ENCODE results near the gene GRM1. TPM values are rescaled to one million over a fixed set of nuclear protein-coding genes. Genes with fewer than 3 reads are reported as not detected.

GRM1 gene
- total RNA-seq, 1 donor from 2014 or later, result 0.05 TPM

- Mint-ChIP-seq H3K27me3 (ENCODE audit: low read depth, unreplicated experiment) (peaks cover 3% of the 10 kb centered on the region), H3K9me3 (ENCODE audit: unreplicated experiment) (no peaks in the 10 kb centered on the region), H3K27ac (ENCODE audit: unreplicated experiment) (no peak overlapping the region), H3K4me1 (ENCODE audit: low read depth, unreplicated experiment) (peaks cover 1% of the 10 kb centered on the region), H3K4me3 (ENCODE audit: unreplicated experiment) (no peak overlapping the region), H3K36me3 (ENCODE audit: low read depth, unreplicated experiment) (no peaks in the 10 kb centered on the region)
- Histone ChIP-seq H3K9me3 (ENCODE audit: insufficient read depth, low read depth, low read length) (no peaks in the 10 kb centered on the region), H3K79me2 (ENCODE audit: insufficient read depth, low read length) (no peaks in the 10 kb centered on the region), H3K9ac (ENCODE audit: low read length) (no peak overlapping the region), H3K27ac (ENCODE audit: low read depth, low read length) (no peak overlapping the region), H2AFZ (ENCODE audit: low read depth, low read length) (no peak overlapping the region), H3K4me1 (ENCODE audit: insufficient read depth, low read length) (no peaks in the 10 kb centered on the region), H3K4me2 (ENCODE audit: low read length) (no peak overlapping the region), H3K27me3 (ENCODE audit: insufficient read depth, low read length) (no peaks in the 10 kb centered on the region), H4K20me1 (ENCODE audit: insufficient read depth, low read length) (no peaks in the 10 kb centered on the region), H3K4me3 (ENCODE audit: insufficient read depth, low read depth, low read length) (no peak overlapping the region), H3K36me3 (ENCODE audit: insufficient read depth, low read length) (no peaks in the 10 kb centered on the region)
- TF ChIP-seq EZH2 (IDR thresholded peaks at IDR 0.05; ENCODE audit: insufficient read depth, low read length) (no peak), CTCF (IDR thresholded peaks at IDR 0.05; ENCODE audit: insufficient read depth, low read depth, low read length) (no peak)
- DNase-seq (ENCODE audit: low read depth) (no peak), FAIRE-seq (no peak)
These were observed 271.7 kb downstream of the GRM1 start for GRCh38 chr6:146300521-146300920.

GRCh38 chr6:146301764-146302163, 272.9 kb downstream of the GRM1 start:
- Mint-ChIP-seq H3K4me1 (ENCODE audit: low read depth, unreplicated experiment) (peaks cover 1% of the 10 kb centered on the region), H3K27me3 (ENCODE audit: low read depth, unreplicated experiment) (peaks cover 3% of the 10 kb centered on the region), H3K27ac (ENCODE audit: unreplicated experiment) (no peak overlapping the region), H3K4me3 (ENCODE audit: unreplicated experiment) (no peak overlapping the region), H3K36me3 (ENCODE audit: low read depth, unreplicated experiment) (no peaks in the 10 kb centered on the region), H3K9me3 (ENCODE audit: unreplicated experiment) (no peaks in the 10 kb centered on the region)
- Histone ChIP-seq H3K4me2 (ENCODE audit: low read length) (no peak overlapping the region), H4K20me1 (ENCODE audit: insufficient read depth, low read length) (no peaks in the 10 kb centered on the region), H2AFZ (ENCODE audit: low read depth, low read length) (no peak overlapping the region), H3K27me3 (ENCODE audit: insufficient read depth, low read length) (no peaks in the 10 kb centered on the region), H3K79me2 (ENCODE audit: insufficient read depth, low read length) (no peaks in the 10 kb centered on the region), H3K4me1 (ENCODE audit: insufficient read depth, low read length) (no peaks in the 10 kb centered on the region), H3K27ac (ENCODE audit: low read depth, low read length) (no peak overlapping the region), H3K4me3 (ENCODE audit: insufficient read depth, low read depth, low read length) (no peak overlapping the region), H3K9me3 (ENCODE audit: insufficient read depth, low read depth, low read length) (no peaks in the 10 kb centered on the region), H3K36me3 (ENCODE audit: insufficient read depth, low read length) (no peaks in the 10 kb centered on the region), H3K9ac (ENCODE audit: low read length) (no peak overlapping the region)
- no peak for FAIRE-seq
- DNase-seq (ENCODE audit: low read depth), result no peak
- TF ChIP-seq CTCF (IDR thresholded peaks at IDR 0.05; ENCODE audit: insufficient read depth, low read depth, low read length) (no peak), EZH2 (IDR thresholded peaks at IDR 0.05; ENCODE audit: insufficient read depth, low read length) (no peak)

- Histone ChIP-seq H3K79me2 (ENCODE audit: insufficient read depth, low read length) (no peaks in the 10 kb centered on the region), H3K4me3 (ENCODE audit: insufficient read depth, low read depth, low read length) (no peak overlapping the region), H3K4me1 (ENCODE audit: insufficient read depth, low read length) (no peaks in the 10 kb centered on the region), H2AFZ (ENCODE audit: low read depth, low read length) (no peak overlapping the region), H3K36me3 (ENCODE audit: insufficient read depth, low read length) (no peaks in the 10 kb centered on the region), H3K4me2 (ENCODE audit: low read length) (no peak overlapping the region), H3K27ac (ENCODE audit: low read depth, low read length) (no peak overlapping the region), H3K9me3 (ENCODE audit: insufficient read depth, low read depth, low read length) (no peaks in the 10 kb centered on the region), H3K9ac (ENCODE audit: low read length) (no peak overlapping the region), H4K20me1 (ENCODE audit: insufficient read depth, low read length) (no peaks in the 10 kb centered on the region), H3K27me3 (ENCODE audit: insufficient read depth, low read length) (no peaks in the 10 kb centered on the region)
- H3K27ac Mint-ChIP-seq (ENCODE audit: unreplicated experiment), result no peak overlapping the region
- H3K9me3 Mint-ChIP-seq (ENCODE audit: unreplicated experiment), result no peaks in the 10 kb centered on the region
- TF ChIP-seq EZH2 (IDR thresholded peaks at IDR 0.05; ENCODE audit: insufficient read depth, low read length), result no peak
- peaks cover 1% of the 10 kb centered on the region for H3K4me1 Mint-ChIP-seq (ENCODE audit: low read depth, unreplicated experiment)
- H3K36me3 Mint-ChIP-seq (ENCODE audit: low read depth, unreplicated experiment), result no peaks in the 10 kb centered on the region
- DNase-seq (ENCODE audit: low read depth) (no peak), FAIRE-seq (no peak)
- H3K27me3 Mint-ChIP-seq (ENCODE audit: low read depth, unreplicated experiment), result peaks cover 3% of the 10 kb centered on the region
- H3K4me3 Mint-ChIP-seq (ENCODE audit: unreplicated experiment), result no peak overlapping the region
These were observed 274.1 kb downstream of the GRM1 start for GRCh38 chr6:146302994-146303393.

Data from astrocyte (in vitro differentiated cells and primary cell).